Measurements from ENCODE around the gene FBXO17.

FBXO17 gene

GRCh38 chr19:38931521-38931793, 44.1 kb downstream of the FBXO17 start:
- Histone ChIP-seq H3K4me1 (ENCODE audit: control insufficient read depth in 5 of 5, insufficient read depth in 5 of 5, low read length in 5 of 5) (peaks cover 2 to 31% (median 20%) of the 10 kb centered on the region in 5 donors), H3K4me3 (ENCODE audit: low read depth in 1 of 5, low read length in 5 of 5) (peak overlapping the region; percentile 83 to 97 (median 94)), H3K9ac (ENCODE audit: low read length in 5 of 5) (peak overlapping the region; percentile 75 to 94 (median 90)), H3K9me3 (ENCODE audit: control insufficient read depth in 5 of 5, low read length in 5 of 5) (peaks cover 0 to 5% (median 0%) of the 10 kb centered on the region in 5 donors), H3K36me3 (ENCODE audit: control insufficient read depth in 5 of 5, insufficient read depth in 5 of 5, low read length in 5 of 5) (peaks cover 0 to 16% (median 11%) of the 10 kb centered on the region in 5 donors), H3K27ac (ENCODE audit: low read depth, low read length) (peak overlapping the region; percentile 75), H3K27me3 (ENCODE audit: control insufficient read depth in 5 of 5, insufficient read depth in 4 of 5, low read length in 5 of 5) (no peaks in the 10 kb centered on the region)

- Histone ChIP-seq H3K9ac (ENCODE audit: low read length in 5 of 5) (peak within 1 kb of the TSS; percentile 75 to 94 (median 90)), H3K27me3 (ENCODE audit: control insufficient read depth in 5 of 5, insufficient read depth in 4 of 5, low read length in 5 of 5) (no peaks in the 10 kb centered on the region), H3K9me3 (ENCODE audit: control insufficient read depth in 5 of 5, low read length in 5 of 5) (peaks cover 0 to 5% (median 0%) of the 10 kb centered on the region in 5 donors), H3K4me3 (ENCODE audit: low read depth in 1 of 5, low read length in 5 of 5) (peak within 1 kb of the TSS; percentile 83 to 97 (median 94)), H3K36me3 (ENCODE audit: control insufficient read depth in 5 of 5, insufficient read depth in 5 of 5, low read length in 5 of 5) (peaks cover 0 to 18% (median 11%) of the 10 kb centered on the region in 5 donors), H3K4me1 (ENCODE audit: control insufficient read depth in 5 of 5, insufficient read depth in 5 of 5, low read length in 5 of 5) (peaks cover 2 to 31% (median 20%) of the 10 kb centered on the region in 5 donors), H3K27ac (ENCODE audit: low read depth, low read length) (peak within 1 kb of the TSS; percentile 75)
These were observed 44.6 kb downstream of the FBXO17 start, which contains the start of gene MRPS12 for GRCh38 chr19:38930776-38931520. Gene MRPS12, plus strand, starts transcription at chr19:38930944. Its CDS starts 351 bp downstream, at chr19:38931295.

GRCh38 chr19:38929929-38930775, 45.4 kb downstream of the FBXO17 start, which contains the start of gene SARS2:
Gene SARS2, minus strand, starts transcription at chr19:38930763. Its CDS starts 27 bp downstream, at chr19:38930736.
- Histone ChIP-seq H3K36me3 (ENCODE audit: control insufficient read depth in 5 of 5, insufficient read depth in 5 of 5, low read length in 5 of 5) (peaks cover 0 to 26% (median 16%) of the 10 kb centered on the region in 5 donors), H3K9ac (ENCODE audit: low read length in 5 of 5) (peak within 1 kb of the TSS; percentile 75 to 94 (median 90)), H3K9me3 (ENCODE audit: control insufficient read depth in 5 of 5, low read length in 5 of 5) (peaks cover 0 to 2% (median 0%) of the 10 kb centered on the region in 5 donors), H3K27me3 (ENCODE audit: control insufficient read depth in 5 of 5, insufficient read depth in 4 of 5, low read length in 5 of 5) (no peaks in the 10 kb centered on the region), H3K27ac (ENCODE audit: low read depth, low read length) (peak within 1 kb of the TSS; percentile 75), H3K4me1 (ENCODE audit: control insufficient read depth in 5 of 5, insufficient read depth in 5 of 5, low read length in 5 of 5) (peaks cover 2 to 31% (median 20%) of the 10 kb centered on the region in 5 donors), H3K4me3 (ENCODE audit: low read depth in 1 of 5, low read length in 5 of 5) (peak within 1 kb of the TSS; percentile 83 to 97 (median 94))

GRCh38 chr19:38928391-38929001, 47.0 kb downstream of the FBXO17 start:
- Histone ChIP-seq H3K27ac (ENCODE audit: low read depth, low read length) (no peak overlapping the region), H3K9ac (ENCODE audit: low read length in 5 of 5) (no peak overlapping the region), H3K4me3 (ENCODE audit: low read depth in 1 of 5, low read length in 5 of 5) (no peak overlapping the region), H3K9me3 (ENCODE audit: control insufficient read depth in 5 of 5, low read length in 5 of 5) (no peaks in the 10 kb centered on the region), H3K4me1 (ENCODE audit: control insufficient read depth in 5 of 5, insufficient read depth in 5 of 5, low read length in 5 of 5) (peaks cover 2 to 31% (median 20%) of the 10 kb centered on the region in 5 donors), H3K27me3 (ENCODE audit: control insufficient read depth in 5 of 5, insufficient read depth in 4 of 5, low read length in 5 of 5) (no peaks in the 10 kb centered on the region), H3K36me3 (ENCODE audit: control insufficient read depth in 5 of 5, insufficient read depth in 5 of 5, low read length in 5 of 5) (peaks cover 0 to 35% (median 23%) of the 10 kb centered on the region in 5 donors)

GRCh38 chr19:38924388-38924787, 51.2 kb downstream of the FBXO17 start:
- H3K4me3 ChIP-seq (ENCODE audit: low read depth in 1 of 5, low read length in 5 of 5) = no peak overlapping the region
- H3K27ac ChIP-seq (ENCODE audit: low read depth, low read length) = no peak overlapping the region
- peaks cover 0 to 40% (median 29%) of the 10 kb centered on the region in 5 donors for H3K36me3 ChIP-seq (ENCODE audit: control insufficient read depth in 5 of 5, insufficient read depth in 5 of 5, low read length in 5 of 5)
- H3K9ac ChIP-seq (ENCODE audit: low read length in 5 of 5) = no peak overlapping the region
- peaks cover 0 to 3% (median 2%) of the 10 kb centered on the region in 5 donors for H3K4me1 ChIP-seq (ENCODE audit: control insufficient read depth in 5 of 5, insufficient read depth in 5 of 5, low read length in 5 of 5)
- H3K9me3 ChIP-seq (ENCODE audit: control insufficient read depth in 5 of 5, low read length in 5 of 5) = no peaks in the 10 kb centered on the region
- no peaks in the 10 kb centered on the region for H3K27me3 ChIP-seq (ENCODE audit: control insufficient read depth in 5 of 5, insufficient read depth in 4 of 5, low read length in 5 of 5)

- no peak overlapping the region for H3K27ac ChIP-seq (ENCODE audit: low read depth, low read length)
- H3K9me3 ChIP-seq (ENCODE audit: control insufficient read depth in 5 of 5, low read length in 5 of 5) = no peaks in the 10 kb centered on the region
- no peaks in the 10 kb centered on the region for H3K27me3 ChIP-seq (ENCODE audit: control insufficient read depth in 5 of 5, insufficient read depth in 4 of 5, low read length in 5 of 5)
- peaks cover 0 to 40% (median 29%) of the 10 kb centered on the region in 5 donors for H3K36me3 ChIP-seq (ENCODE audit: control insufficient read depth in 5 of 5, insufficient read depth in 5 of 5, low read length in 5 of 5)
- H3K4me3 ChIP-seq (ENCODE audit: low read depth in 1 of 5, low read length in 5 of 5) = no peak overlapping the region
- no peak overlapping the region for H3K9ac ChIP-seq (ENCODE audit: low read length in 5 of 5)
- H3K4me1 ChIP-seq (ENCODE audit: control insufficient read depth in 5 of 5, insufficient read depth in 5 of 5, low read length in 5 of 5) = no peaks in the 10 kb centered on the region
These were observed 53.1 kb downstream of the FBXO17 start for GRCh38 chr19:38922482-38922881.

GRCh38 chr19:38921420-38922274, 53.9 kb downstream of the FBXO17 start:
- H3K27me3 ChIP-seq (ENCODE audit: control insufficient read depth in 5 of 5, insufficient read depth in 4 of 5, low read length in 5 of 5) = no peaks in the 10 kb centered on the region
- no peak overlapping the region for H3K27ac ChIP-seq (ENCODE audit: low read depth, low read length)
- H3K9me3 ChIP-seq (ENCODE audit: control insufficient read depth in 5 of 5, low read length in 5 of 5) = no peaks in the 10 kb centered on the region
- no peak overlapping the region for H3K4me3 ChIP-seq (ENCODE audit: low read depth in 1 of 5, low read length in 5 of 5)
- peaks cover 0 to 40% (median 29%) of the 10 kb centered on the region in 5 donors for H3K36me3 ChIP-seq (ENCODE audit: control insufficient read depth in 5 of 5, insufficient read depth in 5 of 5, low read length in 5 of 5)
- no peak overlapping the region for H3K9ac ChIP-seq (ENCODE audit: low read length in 5 of 5)
- no peaks in the 10 kb centered on the region for H3K4me1 ChIP-seq (ENCODE audit: control insufficient read depth in 5 of 5, insufficient read depth in 5 of 5, low read length in 5 of 5)

- no peaks in the 10 kb centered on the region for H3K4me1 ChIP-seq (ENCODE audit: control insufficient read depth in 5 of 5, insufficient read depth in 5 of 5, low read length in 5 of 5)
- H3K9ac ChIP-seq (ENCODE audit: low read length in 5 of 5) = no peak overlapping the region
- H3K27me3 ChIP-seq (ENCODE audit: control insufficient read depth in 5 of 5, insufficient read depth in 4 of 5, low read length in 5 of 5) = no peaks in the 10 kb centered on the region
- H3K4me3 ChIP-seq (ENCODE audit: low read depth in 1 of 5, low read length in 5 of 5) = no peak overlapping the region
- peaks cover 0 to 38% (median 30%) of the 10 kb centered on the region in 5 donors for H3K36me3 ChIP-seq (ENCODE audit: control insufficient read depth in 5 of 5, insufficient read depth in 5 of 5, low read length in 5 of 5)
- H3K9me3 ChIP-seq (ENCODE audit: control insufficient read depth in 5 of 5, low read length in 5 of 5) = no peaks in the 10 kb centered on the region
- H3K27ac ChIP-seq (ENCODE audit: low read depth, low read length) = no peak overlapping the region
These were observed 54.7 kb downstream of the FBXO17 start for GRCh38 chr19:38920602-38921419.

All from subcutaneous abdominal adipose tissue (tissue), 5 donors.